NCI-H2171 treated with DMSO at 0.1 percent for 48 hours (cell line): ENCODE results near the gene XYLT1.
"Not testable (repeated sequence)": the region's sequence is repeated elsewhere in the genome, so short reads cannot be mapped to it uniquely, and the experiment has no call there.

Source experiments
- DNase-seq: peaks from one replicate; lab custom pipeline; 2025; lab: John Stamatoyannopoulos, UW

XYLT1 gene

DNA sequence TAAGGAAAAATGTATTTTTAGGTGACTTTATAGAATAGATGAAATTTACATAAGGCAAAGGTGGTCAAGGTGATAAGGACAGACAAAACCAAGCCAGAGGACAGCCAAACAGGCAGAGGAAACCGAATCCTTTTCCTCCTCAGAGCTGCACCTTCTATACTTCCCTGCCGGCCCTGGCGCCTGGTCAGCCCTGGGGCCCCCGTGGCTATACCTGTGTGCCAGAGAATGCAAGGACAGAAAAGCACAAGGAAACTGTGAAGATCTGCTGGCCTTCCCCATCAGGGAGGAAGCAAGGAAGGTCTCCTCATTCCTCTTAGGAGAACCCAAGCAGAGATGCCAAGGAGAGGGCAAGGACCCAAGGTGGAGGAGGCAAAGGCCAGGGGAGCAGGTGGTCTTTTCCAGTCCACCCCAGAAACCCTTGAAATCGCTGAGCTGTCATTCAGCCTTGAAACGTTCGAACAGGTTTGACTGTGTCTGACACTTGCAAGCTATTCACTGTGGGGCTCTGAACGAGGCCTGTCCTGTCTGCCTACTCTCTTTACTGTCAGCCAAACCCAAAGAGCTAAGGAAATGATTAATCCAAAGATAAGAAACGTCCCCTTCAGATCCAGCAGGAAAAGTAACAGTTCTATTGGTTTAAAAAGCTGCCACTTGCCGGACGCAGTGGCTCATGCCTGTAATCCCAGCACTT is 114.4 kb downstream of the XYLT1 start:
- DNase-seq, result no peak

DNA sequence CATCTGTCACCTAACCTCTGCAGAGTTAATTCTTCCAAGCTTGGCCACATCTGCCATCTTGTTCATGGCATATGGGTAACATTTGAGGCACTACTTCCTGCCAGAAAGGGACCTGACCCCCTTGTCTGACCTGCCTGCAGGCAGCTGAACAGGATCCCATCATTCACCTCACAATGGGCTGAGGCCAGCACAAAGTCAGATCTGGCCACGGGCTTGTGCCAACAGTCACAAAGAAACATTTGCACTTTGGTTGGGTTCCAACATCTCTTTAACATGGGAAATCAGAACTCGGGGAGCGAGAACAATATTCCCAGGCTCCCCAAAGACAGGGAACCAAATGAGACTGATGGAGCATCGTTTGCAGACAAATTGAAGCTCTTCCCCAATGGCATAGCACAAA is 116.1 kb downstream of the XYLT1 start:
- DNase-seq, result no peak

DNA sequence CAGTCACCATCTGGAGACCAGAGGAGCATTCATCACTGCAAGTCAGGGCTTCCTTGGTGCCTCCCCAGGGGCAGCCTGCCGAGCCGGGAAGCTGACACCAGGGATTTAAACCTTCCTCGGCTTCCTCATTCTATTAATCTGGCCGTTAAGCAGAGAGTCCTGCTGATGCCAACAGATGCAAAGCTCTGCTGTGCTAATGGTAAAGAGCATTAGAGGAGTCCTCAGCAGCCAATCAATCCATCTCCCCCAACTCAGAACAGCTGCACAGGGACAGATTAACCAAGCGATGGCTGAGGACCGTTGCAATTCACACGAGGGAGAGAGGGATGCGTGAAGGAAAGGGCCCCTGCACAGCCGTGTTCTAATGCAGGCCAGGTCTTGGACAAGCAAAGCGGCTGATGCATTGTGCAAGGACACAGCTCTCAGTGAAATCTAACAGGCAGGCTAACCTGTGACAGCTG is 116.6 kb downstream of the XYLT1 start:
- peak; percentile 99 for DNase-seq

GRCh38 chr16:17353561-17353960 is 117.2 kb downstream of the XYLT1 start:
- no peak for DNase-seq

DNA sequence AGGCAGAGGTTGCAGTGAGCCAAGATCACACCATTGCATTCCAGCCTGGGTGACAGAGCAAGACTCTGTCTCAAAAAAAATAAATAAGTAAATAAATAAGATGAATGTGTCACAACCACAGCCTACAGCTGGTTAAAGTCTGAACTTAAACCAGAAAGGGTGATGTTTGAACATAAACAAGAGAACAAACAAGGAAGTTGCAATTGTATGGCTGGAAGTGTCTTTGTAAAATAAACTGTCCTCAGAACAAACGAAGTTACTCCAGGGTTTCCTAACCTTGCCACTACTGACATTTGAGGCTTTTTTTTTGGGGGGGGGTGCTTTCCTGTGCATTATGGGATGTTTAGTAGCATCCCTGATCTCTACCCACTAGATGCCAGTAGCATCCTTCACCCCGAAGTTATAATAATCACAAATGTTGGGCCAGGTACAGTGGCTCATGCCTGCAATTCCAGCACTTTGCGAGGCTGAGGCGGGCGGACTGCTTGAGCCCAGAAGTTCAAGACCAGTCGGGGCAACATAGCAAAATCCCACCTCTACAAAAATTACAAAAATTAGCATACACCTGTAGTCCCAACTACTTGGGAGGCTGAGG is 119.2 kb downstream of the XYLT1 start:
- DNase-seq, result no peak

- DNase-seq, result no peak
Measured at GRCh38 chr16:17350207-17350606, 120.6 kb downstream of the XYLT1 start.

DNA sequence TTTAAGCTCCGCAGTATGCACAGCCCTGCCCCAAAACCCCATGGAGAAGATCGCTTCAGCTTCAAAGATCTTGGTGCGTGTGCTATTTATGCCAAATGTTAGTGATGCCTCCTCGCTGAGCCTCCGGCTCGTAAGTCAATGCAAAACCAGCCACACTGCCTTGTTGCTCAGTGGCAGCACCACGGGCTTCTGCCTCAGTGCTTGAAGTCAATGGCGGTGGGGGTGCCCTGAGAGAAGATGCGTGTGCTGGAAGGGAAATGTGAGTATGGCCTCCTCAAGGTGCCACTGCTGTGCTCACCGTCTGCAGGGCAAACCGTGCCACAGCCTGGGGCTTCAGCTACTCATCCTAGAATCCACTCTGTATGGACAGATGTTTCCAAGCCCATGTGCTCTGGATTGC is 121.9 kb downstream of the XYLT1 start:
- DNase-seq, result no peak

GRCh38 chr16:17348042-17348783 is 122.5 kb downstream of the XYLT1 start:
- DNase-seq, result no peak

GRCh38 chr16:17347624-17348023 is 123.1 kb downstream of the XYLT1 start:
- no peak for DNase-seq

- DNase-seq, result no peak
Measured at GRCh38 chr16:17346621-17347569, 123.9 kb downstream of the XYLT1 start.

DNA sequence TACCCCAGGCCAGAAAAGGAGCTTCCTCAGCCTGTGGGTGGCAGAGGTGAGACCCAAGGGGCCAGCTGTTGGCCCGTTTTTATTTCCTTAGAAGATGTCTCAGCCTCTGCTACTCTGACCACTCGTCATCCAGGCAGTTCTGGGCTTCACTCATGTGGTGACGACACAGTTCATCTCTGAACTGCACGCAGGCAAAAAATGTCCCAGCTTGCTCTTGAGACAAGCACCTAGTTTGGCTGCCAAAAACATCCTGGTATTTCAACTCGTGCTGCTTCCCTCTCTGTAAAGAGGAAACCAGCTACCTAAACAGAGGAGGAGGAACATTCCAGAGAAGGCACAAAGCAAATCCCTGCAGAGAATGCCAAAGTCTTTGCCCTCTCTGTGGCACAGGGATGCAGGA is 125.7 kb downstream of the XYLT1 start:
- no peak for DNase-seq

DNA sequence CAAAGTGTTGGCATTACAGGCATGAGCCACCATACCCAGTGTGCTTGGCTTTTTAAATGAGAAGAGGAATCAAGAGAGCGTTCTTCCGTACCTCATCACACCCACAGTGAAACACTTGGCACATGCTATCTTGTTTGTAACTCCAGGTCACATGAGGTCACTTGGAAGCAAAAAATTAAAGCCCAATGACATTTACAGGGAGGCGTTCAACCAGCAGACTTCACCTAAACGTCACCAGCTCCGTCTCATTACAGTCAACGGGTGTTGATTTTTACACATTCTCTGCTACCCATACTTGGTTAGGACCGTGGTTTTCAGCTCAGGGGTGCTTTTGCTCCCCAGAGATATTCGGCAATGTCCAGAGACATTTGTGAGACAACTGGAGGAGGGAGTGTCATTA is 127.0 kb downstream of the XYLT1 start:
- DNase-seq, result no peak

DNA sequence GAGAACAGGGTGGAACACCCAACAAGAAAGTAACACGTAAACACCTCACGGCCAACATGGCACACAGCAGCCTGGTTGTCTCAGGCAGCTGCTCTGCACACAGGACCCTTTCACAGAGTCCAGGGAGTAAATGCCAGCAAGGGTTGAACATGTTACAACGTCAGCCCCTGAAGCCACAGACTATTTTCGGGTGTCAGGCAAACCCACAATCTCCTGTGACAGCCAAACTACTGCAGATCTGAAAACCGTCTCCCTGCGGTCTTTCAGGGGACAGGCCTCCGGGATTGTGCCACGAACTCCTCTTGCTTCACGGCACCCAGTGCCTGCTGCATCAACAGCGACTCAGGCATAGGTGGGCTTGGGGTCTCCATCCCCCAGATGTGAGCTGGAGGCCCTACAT is 127.7 kb downstream of the XYLT1 start:
- DNase-seq, result no peak

DNA sequence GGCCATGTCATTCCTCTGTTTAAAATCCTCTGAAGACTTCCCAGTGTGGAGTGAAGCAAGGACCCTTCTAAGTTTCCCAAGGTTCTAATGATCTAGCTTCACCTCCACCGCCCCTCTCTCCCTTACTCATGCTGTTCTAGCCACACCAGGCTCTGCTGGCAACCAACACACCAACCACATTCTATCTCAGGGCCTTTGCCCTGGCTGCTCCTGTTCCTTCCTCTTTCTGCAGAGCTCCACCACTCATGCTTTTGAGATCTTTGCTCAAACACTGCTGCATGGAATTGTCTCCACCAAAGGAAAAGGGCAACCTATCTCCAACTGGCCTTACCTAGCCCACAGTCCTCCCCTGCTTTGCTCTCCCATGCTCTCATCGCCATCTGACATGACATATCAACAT is 128.7 kb downstream of the XYLT1 start:
- DNase-seq, result no peak

- DNase-seq, result no peak
Measured at GRCh38 chr16:17340804-17341203, 130.0 kb downstream of the XYLT1 start.

- DNase-seq, result peak; percentile 32
Measured at GRCh38 chr16:17339764-17340541, 130.8 kb downstream of the XYLT1 start.

- DNase-seq, result no peak
Measured at GRCh38 chr16:17338244-17338643, 132.5 kb downstream of the XYLT1 start.

DNA sequence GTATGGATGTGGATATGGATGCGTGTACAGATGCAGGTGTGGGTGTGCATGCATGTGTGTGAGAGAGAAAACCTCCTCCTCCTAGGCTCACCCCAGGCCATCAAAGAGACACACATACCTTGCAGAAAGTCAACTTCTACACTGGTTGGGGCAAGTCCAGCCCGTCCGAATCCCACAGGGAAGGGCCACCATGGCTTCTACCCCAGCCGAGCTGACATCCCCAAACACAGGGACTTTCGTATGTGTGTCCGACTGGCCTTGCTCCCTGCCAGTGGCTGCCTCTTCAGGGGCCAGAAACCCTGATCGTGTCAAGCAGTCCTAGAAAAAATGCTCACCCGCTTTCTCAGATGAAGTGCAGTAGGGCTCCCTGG is 134.2 kb downstream of the XYLT1 start:
- no peak for DNase-seq

GRCh38 chr16:17335826-17336529 is 134.8 kb downstream of the XYLT1 start:
- peak; percentile 80 for DNase-seq

DNA sequence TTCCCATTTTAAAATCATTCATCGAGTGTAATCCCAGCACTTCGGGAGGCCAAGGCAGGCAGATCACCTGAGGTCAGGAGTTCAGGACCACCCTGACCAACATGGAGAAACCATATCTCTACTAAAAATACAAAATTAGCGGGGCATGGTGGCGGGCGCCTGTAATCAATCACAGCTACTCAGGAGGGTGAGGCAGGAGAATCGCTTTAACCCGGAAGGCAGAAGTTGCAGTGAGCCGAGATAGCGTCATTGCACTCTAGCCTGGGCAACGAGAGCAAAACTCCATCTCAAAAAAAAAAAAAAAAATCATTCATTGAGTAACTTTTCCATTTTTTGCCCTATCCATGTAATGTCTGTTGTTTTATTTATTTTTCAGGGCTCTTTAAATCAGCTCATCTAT is 135.4 kb downstream of the XYLT1 start:
- not testable (repeated sequence) for DNase-seq

DNA sequence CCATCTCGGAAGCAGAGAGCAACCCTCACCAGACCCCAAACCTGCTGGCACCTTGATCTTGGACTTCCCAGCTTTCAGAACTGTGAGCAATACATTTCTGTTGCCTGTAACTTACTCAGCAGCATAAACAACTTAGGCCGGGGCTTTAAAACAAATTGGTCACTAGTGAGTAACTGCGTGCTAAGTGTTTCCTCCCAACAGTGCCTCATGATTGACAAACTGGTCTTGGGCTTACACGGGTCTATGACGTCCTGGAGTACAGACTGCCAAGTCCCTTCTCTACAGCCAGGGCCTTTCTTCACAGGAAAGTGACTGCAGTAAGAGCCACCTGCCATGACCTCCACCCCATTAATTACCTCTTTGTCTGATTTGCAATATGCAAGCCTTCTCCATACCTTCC is 136.7 kb downstream of the XYLT1 start:
- no peak for DNase-seq
